ENCODE measurements around the gene MISP. TPM values are rescaled to one million over a fixed set of nuclear protein-coding genes. Genes with fewer than 3 reads are reported as not detected.

The MISP gene
- total and polyA plus RNA-seq, 9 of the 15 experiments (the other 6 are each of a cell fraction or from before 2014, with no cell fraction given), result 0.04 to 0.29 (median 0.05) TPM; not detected in 5

GRCh38 chr19:797528-798414 lies 46.9 kb downstream of the MISP start (continued):
- no peak for TF ChIP-seq ZHX1 (conservative IDR thresholded peaks at IDR 0.05; ENCODE audit: low read length)
- TF ChIP-seq ZNF140 (CRISPR knock-in tag; IDR thresholded peaks at IDR 0.05), result no peak
- TF ChIP-seq ZNF766 (CRISPR knock-in tag; conservative IDR thresholded peaks at IDR 0.05), result peak; percentile 95
- no peak for TF ChIP-seq YBX1 (IDR thresholded peaks at IDR 0.05)
- no peak for TF ChIP-seq ZNF3 (CRISPR knock-in tag; IDR thresholded peaks at IDR 0.05)
- TF ChIP-seq E2F3 (CRISPR knock-in tag; IDR thresholded peaks at IDR 0.05), result peak; percentile 94
- TF ChIP-seq HDAC3 (IDR thresholded peaks at IDR 0.05; ENCODE audit: borderline replicate concordance, partially characterized antibody), result no peak
- peak; percentile 96 for TF ChIP-seq PCBP1 (IDR thresholded peaks at IDR 0.05; ENCODE audit: low read depth, low read length, poor library complexity, severe bottlenecking)
- TF ChIP-seq HDAC1 (IDR thresholded peaks at IDR 0.05), result no peak
- TF ChIP-seq HNRNPK (IDR thresholded peaks at IDR 0.05; ENCODE audit: low read depth, low read length, poor library complexity, severe bottlenecking), result peak; percentile 61
- peak; percentile 43; the same call in 1 of the 2 replicates for TF ChIP-seq SIN3B (IDR thresholded peaks at IDR 0.05; ENCODE audit: low read depth)
- TF ChIP-seq, protein P1, sequence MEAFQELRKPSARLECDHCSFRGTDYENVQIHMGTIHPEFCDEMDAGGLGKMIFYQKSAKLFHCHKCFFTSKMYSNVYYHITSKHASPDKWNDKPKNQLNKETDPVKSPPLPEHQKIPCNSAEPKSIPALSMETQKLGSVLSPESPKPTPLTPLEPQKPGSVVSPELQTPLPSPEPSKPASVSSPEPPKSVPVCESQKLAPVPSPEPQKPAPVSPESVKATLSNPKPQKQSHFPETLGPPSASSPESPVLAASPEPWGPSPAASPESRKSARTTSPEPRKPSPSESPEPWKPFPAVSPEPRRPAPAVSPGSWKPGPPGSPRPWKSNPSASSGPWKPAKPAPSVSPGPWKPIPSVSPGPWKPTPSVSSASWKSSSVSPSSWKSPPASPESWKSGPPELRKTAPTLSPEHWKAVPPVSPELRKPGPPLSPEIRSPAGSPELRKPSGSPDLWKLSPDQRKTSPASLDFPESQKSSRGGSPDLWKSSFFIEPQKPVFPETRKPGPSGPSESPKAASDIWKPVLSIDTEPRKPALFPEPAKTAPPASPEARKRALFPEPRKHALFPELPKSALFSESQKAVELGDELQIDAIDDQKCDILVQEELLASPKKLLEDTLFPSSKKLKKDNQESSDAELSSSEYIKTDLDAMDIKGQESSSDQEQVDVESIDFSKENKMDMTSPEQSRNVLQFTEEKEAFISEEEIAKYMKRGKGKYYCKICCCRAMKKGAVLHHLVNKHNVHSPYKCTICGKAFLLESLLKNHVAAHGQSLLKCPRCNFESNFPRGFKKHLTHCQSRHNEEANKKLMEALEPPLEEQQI (IDR thresholded peaks at IDR 0.05), result no peak
- no peak for TF ChIP-seq ELF2 (CRISPR knock-in tag; IDR thresholded peaks at IDR 0.05)
- peak in 2 of 3 experiments; percentile 57 to 77 for TF ChIP-seq YY1 (IDR thresholded peaks at IDR 0.05; ENCODE audit: borderline replicate concordance in 1 of 3, control insufficient read depth in 1 of 3, extremely low read depth in 1 of 3, insufficient read depth in 3 of 3, insufficient read length in 1 of 3, insufficient replicate concordance in 2 of 3, low read depth in 1 of 3, low read length in 2 of 3)
- TF ChIP-seq FOS (IDR thresholded peaks at IDR 0.05; ENCODE audit: extremely low read depth, insufficient read length), result no peak
- TF ChIP-seq SAP30 (IDR thresholded peaks at IDR 0.05; ENCODE audit: borderline replicate concordance, insufficient read depth, low read depth, low read length, poor library complexity, severe bottlenecking), result no peak
- peak; percentile 85; the same call in 1 of the 2 replicates for TF ChIP-seq ZNF644 (tag; IDR thresholded peaks at IDR 0.05; ENCODE audit: low read depth)
- TF ChIP-seq RAD21 (CRISPR knock-in tag; conservative IDR thresholded peaks at IDR 0.05 in 1 of 2, IDR thresholded peaks at IDR 0.05 in 1 of 2), result no peak
- peak; percentile 30; the same call in 1 of the 2 replicates for TF ChIP-seq POLR2AphosphoS5 (IDR thresholded peaks at IDR 0.05; ENCODE audit: control insufficient read depth, insufficient read depth, low read depth, low read length)
- TF ChIP-seq PHF8 (IDR thresholded peaks at IDR 0.05; ENCODE audit: borderline replicate concordance, low read length), result peak; percentile 29; the same call in 1 of the 2 replicates
